GM12872 (cell line): ENCODE data around the gene DNPH1.

ENCODE experiments used
- CTCF ChIP-seq: IDR thresholded peaks from 3 replicates; pipeline ENCODE4 v1.5.1; 2011; ENCODE audit warnings: low read depth, mild to moderate bottlenecking, low read length, moderate library complexity; ENCODE audit not compliant: insufficient read depth

Gene DNPH1

GRCh38 chr6:43248101-43248500 lies 18.8 kb upstream of the DNPH1 start:
- no peak for TF ChIP-seq CTCF

- no peak for TF ChIP-seq CTCF
Measured at GRCh38 chr6:43247114-43247999, 18.1 kb upstream of the DNPH1 start.

- no peak for TF ChIP-seq CTCF
Measured at GRCh38 chr6:43246301-43247113, 17.2 kb upstream of the DNPH1 start.

- TF ChIP-seq CTCF: no peak
Measured at GRCh38 chr6:43243664-43244321, 14.5 kb upstream of the DNPH1 start.

- TF ChIP-seq CTCF: no peak
Measured at GRCh38 chr6:43242908-43243663, 13.8 kb upstream of the DNPH1 start, which contains the start of gene TTBK1. TTBK1 (plus strand) TSS chr6:43243481; CDS start chr6:43246661, 3,180 bp downstream.

- no peak for TF ChIP-seq CTCF
Measured at GRCh38 chr6:43241446-43241845, 12.2 kb upstream of the DNPH1 start.
